Activated T-cell treated with anti-CD3 and anti-CD28 coated beads for 24 hours (primary cell): ENCODE measurements around the gene UNC13C.

ENCODE experiments used
- DNase-seq: peaks from one replicate; pipeline ENCODE4 v3.0.0-alpha.2; 2020; ENCODE audit warnings: low read depth

UNC13C gene

GRCh38 chr15:54500330-54500729 is 522.1 kb downstream of the UNC13C start:
- DNase-seq = no peak

- DNase-seq = no peak
Observed at GRCh38 chr15:54502416-54503075, 524.3 kb downstream of the UNC13C start.

DNA sequence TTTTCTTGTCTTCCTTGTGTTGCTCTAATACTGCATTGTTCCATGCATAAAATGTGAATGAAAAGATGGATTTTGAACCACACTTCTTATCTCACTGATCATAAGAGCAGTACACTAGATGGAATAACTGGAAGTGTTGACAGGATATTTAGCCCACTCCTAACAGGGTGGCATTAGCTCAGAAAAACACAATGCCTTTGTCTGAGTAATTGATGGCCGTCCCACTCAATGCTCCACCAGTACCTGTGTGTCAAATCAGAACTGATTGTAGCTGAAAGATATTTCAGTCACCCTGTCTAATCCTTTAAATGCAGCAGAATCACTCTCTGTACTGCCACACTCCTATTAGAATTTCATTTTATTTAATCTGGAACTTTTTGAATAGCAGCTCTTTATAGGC is 526.5 kb downstream of the UNC13C start:
- no peak for DNase-seq

DNA sequence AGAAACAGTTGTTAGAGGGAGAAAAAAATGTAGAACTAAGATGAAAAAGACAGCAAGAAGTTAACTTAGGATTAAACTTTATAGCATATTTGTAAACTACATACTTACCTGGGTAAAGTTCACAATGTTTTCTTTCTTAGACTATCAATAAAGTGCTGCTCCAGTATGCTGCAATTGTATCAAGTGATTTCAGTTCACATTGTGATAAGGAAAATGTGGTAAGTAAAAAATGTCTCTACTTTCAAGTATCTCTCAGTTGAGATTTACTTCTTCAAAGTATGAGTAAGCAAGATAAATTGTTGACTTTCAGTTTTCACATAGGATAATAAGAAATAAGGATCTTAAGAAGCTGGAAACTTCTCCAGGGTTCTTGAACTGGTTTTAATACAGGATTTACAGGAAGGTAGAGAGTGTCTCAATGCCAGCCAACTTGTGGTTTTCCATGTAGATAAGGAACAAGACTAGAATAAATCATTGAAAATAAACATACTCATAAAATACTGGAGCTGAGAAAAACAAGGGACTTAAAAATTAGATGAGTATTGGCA is 528.8 kb downstream of the UNC13C start:
- no peak for DNase-seq

DNA sequence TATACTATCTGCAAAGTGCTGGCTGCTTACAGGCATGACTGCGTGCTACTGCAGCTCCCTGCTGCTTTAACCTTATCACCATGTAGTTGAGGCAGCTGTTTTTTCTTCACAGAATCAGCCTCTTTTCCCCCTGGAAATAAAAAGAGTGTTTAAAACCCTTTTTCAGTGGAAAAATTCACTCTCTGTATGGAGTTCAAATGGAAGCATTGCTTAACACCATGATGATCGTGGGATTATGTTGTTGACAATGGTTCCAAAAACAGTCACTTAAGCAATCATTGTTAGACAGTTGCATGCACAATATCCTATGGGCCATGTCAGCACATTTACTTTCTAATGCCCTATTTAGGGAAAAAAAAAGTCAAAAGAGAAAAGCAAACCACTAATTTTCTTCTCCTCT is 536.4 kb downstream of the UNC13C start:
- no peak for DNase-seq

GRCh38 chr15:54515664-54516582 is 537.7 kb downstream of the UNC13C start:
- no peak for DNase-seq

DNA sequence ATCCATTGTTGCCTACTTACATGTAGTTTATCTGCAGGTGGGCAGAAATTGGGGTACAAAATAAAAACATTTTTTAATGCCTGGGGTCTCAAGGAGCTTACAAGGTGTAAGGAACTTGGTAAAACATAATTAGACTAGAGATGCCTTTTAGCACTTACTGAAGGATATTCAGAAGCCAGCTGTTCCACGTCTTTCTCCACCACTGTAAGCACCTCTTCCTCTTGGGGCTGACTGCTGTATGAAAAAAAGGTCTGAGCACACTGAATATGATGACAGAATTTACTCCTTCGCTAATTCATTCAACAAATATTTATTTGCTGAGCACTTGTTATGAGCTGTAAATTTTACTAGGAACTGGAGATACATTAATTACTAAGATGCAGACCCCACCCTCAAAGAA is 539.1 kb downstream of the UNC13C start:
- DNase-seq = no peak

DNA sequence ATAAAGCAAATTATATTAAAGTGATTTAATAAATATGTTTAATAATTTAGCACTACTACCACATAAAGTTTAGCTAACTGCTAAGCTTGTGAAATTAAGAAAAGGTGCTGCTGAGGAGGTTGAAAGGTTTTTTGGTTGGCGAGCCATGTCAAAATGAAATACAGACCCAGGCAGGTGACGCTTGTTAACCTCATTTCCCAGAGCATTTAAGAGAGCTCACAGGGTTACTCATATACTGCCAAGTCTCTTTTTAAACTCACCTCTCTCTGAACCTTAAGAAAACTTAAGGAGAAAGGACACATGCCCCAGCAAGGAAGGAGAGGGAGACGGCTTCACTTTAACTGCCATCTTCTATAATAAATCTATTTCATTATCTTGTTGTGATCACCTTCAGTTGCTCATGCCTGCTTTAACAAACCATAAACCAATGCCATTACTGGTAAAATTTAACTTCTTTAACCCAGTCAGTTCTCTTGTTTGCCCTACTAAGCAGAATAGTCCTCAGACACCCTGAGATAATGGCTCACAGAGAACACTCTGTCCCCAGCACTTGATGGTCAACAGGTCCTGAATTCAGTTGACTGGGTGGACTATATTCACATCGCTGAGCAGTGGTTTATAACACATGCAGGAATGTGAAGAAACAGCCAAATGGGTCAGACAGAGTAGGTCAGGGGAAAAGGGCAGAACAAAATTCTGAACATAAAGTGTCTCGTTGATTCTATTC is 540.1 kb downstream of the UNC13C start:
- no peak for DNase-seq

- DNase-seq = no peak
Observed at GRCh38 chr15:54519577-54519976, 541.3 kb downstream of the UNC13C start.

DNA sequence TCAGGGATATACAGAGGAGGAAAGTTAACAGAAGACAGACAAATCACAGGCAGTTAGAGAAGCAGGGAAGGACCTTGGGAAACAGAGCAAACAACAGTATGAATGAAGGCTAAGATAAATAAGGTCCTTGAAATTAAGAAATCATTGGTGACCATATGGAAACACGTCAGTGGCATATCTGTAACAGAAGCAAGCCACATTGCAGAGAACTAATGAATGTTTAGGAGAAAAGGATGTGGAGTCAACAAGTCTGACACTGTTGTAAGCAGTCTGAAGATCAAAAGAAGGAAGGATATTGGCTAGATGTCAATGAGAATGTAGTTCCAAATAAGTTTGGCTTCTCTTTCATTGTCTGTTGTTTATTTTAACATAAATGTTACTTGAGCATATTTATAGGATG is 542.4 kb downstream of the UNC13C start:
- DNase-seq = no peak

DNA sequence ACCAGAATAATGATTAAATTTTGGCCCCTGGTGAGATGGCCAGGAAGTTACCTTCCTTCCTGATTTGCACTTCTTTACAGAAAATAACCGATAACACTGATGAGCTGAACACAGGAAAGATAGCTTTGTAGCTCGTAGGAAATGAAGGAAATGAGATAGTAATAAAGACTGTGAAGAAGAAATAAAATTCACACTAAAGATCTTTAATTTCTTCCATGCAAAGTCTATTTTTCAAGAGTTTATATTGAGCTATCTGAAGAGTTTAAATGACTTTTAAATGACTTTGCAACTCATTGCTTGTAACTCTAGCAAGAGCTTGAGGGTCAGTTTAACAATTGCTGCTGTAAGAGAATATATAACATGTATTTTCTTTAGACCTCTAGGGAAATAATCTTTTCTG is 543.0 kb downstream of the UNC13C start:
- DNase-seq = no peak

DNA sequence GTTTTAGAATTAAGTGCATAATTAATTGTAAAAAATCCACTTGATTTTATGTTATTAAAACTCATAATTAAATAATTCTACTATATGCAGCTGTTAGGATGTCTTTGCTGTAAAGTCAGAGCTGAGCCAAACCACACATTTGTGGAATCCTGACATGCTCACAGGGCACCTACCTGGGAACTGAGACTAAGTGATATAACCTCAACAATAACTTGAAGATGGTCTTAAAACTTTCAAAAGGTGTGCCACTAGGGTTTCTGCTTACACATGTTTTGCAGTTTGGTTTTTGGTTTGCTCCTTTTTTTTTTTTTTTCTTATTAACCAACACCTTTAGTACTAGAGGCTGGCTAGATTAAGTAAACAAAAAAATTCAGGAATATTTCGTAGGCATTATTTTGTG is 549.8 kb downstream of the UNC13C start:
- DNase-seq = no peak

DNA sequence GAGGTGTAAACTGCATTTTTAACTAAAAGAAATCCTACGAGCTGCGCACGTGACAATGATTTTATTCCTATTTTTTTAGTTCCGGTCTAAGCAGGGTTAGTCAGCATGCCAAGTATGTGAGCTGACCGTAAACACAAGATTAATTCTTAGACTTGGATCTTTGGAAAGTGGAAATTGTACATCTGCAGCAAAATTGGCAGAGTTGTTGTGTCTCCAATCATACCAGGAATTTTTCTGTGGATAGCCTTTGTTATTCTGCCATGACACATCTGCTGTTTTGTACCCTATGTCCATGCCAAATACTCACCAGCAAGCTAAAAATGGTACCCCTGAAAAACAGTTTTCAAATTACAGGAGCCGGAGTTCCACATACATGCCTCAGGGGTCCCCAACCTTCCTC is 562.5 kb downstream of the UNC13C start:
- no peak for DNase-seq

DNA sequence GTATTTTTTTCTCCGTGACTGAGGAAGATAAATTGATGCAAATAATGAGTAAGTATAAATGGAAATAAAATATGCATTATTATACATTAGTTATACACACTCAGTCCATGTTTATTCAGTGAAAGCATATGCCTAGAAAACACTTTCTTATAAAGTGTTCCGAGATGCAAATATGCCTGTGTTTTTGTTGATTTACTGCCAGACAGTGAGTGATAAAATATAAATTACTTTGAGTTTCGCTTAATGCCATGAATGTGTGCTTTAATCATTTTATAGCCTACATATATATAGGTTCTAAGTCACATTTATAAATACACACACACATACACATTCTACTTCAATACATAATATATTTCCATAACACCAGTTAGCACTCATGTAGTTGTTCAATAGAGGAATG is 569.2 kb downstream of the UNC13C start:
- DNase-seq = no peak

DNA sequence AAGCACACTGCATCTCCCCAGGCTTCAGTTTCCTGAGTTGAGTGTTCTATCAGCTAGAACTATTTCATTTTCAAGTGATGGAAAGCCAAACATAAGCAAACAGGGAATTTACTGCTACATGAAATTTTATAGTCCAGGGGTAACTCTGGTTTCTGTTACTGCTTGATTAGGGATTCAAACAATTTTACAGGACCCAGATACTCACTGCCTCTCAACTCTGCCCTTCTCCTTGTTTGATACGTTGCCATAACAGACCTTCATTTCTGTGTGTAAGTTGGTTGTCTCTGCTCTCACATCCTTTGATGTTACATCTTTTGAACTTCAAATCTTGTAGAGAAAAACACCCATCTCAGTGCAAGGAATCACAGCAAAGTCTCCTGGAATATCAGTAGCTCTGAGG is 572.7 kb downstream of the UNC13C start:
- no peak for DNase-seq

- DNase-seq = no peak
Observed at GRCh38 chr15:54556231-54556630, 578.0 kb downstream of the UNC13C start.

DNA sequence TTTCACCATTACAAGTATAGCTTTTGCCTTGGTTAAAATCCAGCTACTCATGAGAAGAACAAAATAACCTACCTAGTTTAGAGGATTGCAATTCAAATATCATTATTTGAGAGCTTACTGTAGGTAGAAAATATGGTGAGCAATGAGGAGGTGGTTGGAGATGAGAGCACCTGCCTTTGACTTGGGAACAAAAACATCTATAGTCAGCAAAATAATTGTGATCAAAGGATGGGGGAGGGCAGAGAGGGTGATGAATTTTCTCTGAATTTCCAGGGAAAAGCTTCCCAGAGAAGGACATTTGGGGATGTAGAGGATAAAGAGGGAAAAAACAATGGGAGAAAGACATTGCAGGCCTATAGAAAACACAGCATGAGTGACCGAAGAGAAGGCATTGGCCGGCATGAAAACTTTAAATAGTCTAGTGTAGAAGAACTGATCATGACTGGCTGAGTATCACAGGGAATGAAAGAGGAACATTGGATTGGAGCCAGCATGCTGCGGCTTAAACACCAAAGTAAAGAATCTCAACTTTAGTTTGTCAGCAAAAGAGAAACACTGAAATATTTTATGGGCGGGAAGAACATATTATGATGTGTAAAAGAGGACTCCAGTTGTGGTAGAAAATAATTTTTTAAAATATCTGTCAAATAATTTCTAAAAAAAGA is 581.3 kb downstream of the UNC13C start:
- DNase-seq = no peak

GRCh38 chr15:54560417-54560816 is 582.2 kb downstream of the UNC13C start:
- DNase-seq = no peak

DNA sequence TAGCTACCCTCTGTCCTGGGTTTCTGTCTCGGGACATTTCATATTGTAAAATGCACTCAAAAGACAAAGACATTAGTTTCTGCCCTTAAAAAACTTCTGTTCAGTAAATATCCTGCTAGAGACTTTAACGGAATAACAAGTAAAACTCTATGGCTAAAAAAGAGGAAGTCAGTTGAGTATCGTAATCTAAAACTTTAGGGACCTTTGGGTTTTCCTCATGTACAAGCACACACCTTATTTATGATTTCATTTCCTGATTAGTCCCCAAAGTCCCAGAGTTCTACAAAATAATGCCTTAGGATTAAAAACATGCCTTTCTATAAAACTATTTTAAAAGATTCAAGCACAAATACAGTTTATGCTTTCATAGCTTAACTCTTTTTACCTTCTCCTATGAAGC is 585.9 kb downstream of the UNC13C start:
- DNase-seq = no peak

DNA sequence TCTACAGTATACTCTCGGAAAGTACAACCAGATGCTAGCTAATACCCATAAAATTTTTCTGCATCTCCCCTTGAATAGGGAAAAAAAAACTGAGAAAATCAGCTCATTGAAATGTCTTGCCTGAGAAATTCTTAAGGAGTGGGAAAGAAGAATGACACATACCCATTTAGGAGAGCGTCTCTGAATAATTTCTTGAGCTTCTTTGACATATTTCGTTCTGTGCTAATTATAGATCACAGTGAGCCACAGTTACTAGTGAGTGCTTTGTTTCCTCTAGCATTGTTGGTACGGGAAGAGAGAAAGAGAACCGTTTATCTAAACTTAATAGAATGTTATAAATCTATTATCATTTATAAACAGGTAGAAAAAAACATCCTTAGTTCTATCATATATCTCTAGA is 588.4 kb downstream of the UNC13C start:
- no peak for DNase-seq

- DNase-seq = no peak
Observed at GRCh38 chr15:54567408-54568035, 589.3 kb downstream of the UNC13C start.

- DNase-seq = no peak
Observed at GRCh38 chr15:54568381-54568780, 590.1 kb downstream of the UNC13C start.
